Body of pancreas (tissue), 4 donors: ENCODE data around the gene SEMA6B.
"Not testable (repeated sequence)": the region's sequence is repeated elsewhere in the genome, so short reads cannot be mapped to it uniquely, and the experiment has no call there.

Experiments used
- POLR2A ChIP-seq, 3 donors: fragments of 450-650 bp; IDR thresholded peaks; one replicate each; pipeline ENCODE4 v1.6.1; 2016; ENCODE audit warnings: antibody characterized with exemption in 3 of 3, mild to moderate bottlenecking in 2 of 3
- TF ChIP-seq, protein P1 (sequence below), 7 experiments: fragments of 450-650 bp in 4 of 7; fragments of 200-600 bp in 3 of 7; sonication (generic) in 3 of 7; IDR thresholded peaks; one replicate each; pipeline ENCODE4 v1.5.1; 2016 to 2019; ENCODE audit warnings: antibody characterized with exemption in 7 of 7

DNA sequence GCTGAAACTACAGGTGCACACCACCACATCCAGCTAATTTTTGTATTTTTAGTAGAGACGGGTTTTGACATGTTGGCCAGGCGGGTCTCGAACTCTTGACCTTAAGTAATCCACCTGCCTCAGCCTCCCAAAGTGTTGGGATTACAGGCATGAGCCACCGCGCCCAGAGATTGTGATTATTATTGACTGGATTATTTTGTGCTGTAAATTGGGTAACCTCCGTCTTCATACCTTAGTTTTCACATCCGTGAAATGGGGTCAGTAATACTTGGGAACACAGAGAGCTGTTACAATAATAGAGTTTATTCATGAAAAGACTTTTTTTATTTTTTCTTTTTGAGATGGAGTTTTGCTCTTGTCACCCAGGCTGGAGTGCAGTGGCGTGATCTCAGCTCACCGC is 35.7 kb upstream of the SEMA6B start:
- TF ChIP-seq, protein P1, sequence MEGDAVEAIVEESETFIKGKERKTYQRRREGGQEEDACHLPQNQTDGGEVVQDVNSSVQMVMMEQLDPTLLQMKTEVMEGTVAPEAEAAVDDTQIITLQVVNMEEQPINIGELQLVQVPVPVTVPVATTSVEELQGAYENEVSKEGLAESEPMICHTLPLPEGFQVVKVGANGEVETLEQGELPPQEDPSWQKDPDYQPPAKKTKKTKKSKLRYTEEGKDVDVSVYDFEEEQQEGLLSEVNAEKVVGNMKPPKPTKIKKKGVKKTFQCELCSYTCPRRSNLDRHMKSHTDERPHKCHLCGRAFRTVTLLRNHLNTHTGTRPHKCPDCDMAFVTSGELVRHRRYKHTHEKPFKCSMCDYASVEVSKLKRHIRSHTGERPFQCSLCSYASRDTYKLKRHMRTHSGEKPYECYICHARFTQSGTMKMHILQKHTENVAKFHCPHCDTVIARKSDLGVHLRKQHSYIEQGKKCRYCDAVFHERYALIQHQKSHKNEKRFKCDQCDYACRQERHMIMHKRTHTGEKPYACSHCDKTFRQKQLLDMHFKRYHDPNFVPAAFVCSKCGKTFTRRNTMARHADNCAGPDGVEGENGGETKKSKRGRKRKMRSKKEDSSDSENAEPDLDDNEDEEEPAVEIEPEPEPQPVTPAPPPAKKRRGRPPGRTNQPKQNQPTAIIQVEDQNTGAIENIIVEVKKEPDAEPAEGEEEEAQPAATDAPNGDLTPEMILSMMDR (IDR thresholded peaks at IDR 0.05) = not testable (repeated sequence)
- TF ChIP-seq POLR2A (IDR thresholded peaks at IDR 0.05) = not testable (repeated sequence)
